Adrenal gland (tissue), 12 donors: ENCODE results near the gene GOT1. TPM values are rescaled to one million over a fixed set of nuclear protein-coding genes. Genes with fewer than 3 reads are reported as not detected.

Experiments used
- DNase-seq, 7 donors: peaks; one replicate each; pipeline ENCODE4 v3.0.0-alpha.2; 2019 to 2020
- H3K27ac ChIP-seq, 5 donors: fragments of 200-600 bp; sonication (generic) in 4 of 5; 1 replicate in 3 of 5; 2 replicates in 2 of 5; pipeline versions ENCODE4 v1.5.1 to v1.8.0; 2016 to 2020; ENCODE audit warnings: mild to moderate bottlenecking in 1 of 5
- H3K27me3 ChIP-seq: fragments of 200-600 bp; 2 replicates; pipeline ENCODE4 v1.8.0; 2021
- H3K36me3 ChIP-seq, 2 donors: fragments of 200-600 bp; replicated peaks in 1 of 2; 1 replicate in 1 of 2; 2 replicates in 1 of 2; pipeline versions ENCODE4 v1.5.1 to v1.8.0; 2018 to 2022
- H3K4me1 ChIP-seq, 2 donors: fragments of 200-600 bp; replicated peaks in 1 of 2; 1 replicate in 1 of 2; 2 replicates in 1 of 2; pipeline versions ENCODE4 v1.5.1 to v1.8.0; 2018 to 2021
- H3K4me3 ChIP-seq, 4 donors: fragments of 200-600 bp; sonication (generic) in 3 of 4; one replicate each; pipeline ENCODE4 v1.5.1; 2016 to 2018
- H3K9me3 ChIP-seq, 3 donors: fragments of 200-600 bp; sonication (generic) in 1 of 3; replicated peaks in 1 of 3; 1 replicate in 2 of 3; 2 replicates in 1 of 3; pipeline versions ENCODE4 v1.5.1 to v1.8.0; 2016 to 2021
- CTCF ChIP-seq, 6 experiments: fragments of 450-650 bp in 4 of 6; fragments of 200-600 bp in 2 of 6; sonication (generic) in 1 of 6; IDR thresholded peaks; 1 replicate in 5 of 6; 2 replicates in 1 of 6; pipeline versions ENCODE4 v1.5.1 to v1.8.0; 2016 to 2021; ENCODE audit warnings: antibody characterized with exemption in 6 of 6, mild to moderate bottlenecking in 2 of 6, moderate library complexity in 1 of 6
- POLR2A ChIP-seq, 2 donors: fragments of 450-650 bp; IDR thresholded peaks; one replicate each; pipeline ENCODE4 v1.6.1; 2017; ENCODE audit warnings: antibody characterized with exemption in 2 of 2, mild to moderate bottlenecking in 2 of 2, moderate library complexity in 1 of 2
- WGBS, 4 donors: extraction: QIAGEN DNeasy Blood & Tissue Kit in 2 of 4; methylation state at CpG; one replicate each; pipeline versions ENCODE4 v1.1.5 to v1.1.7; 2013 to 2017; 5-methylcytosine and 5-hydroxymethylcytosine counted together
- intact Hi-C, 2 donors: fragments of 100-400 bp; cut with DNase I; formaldehyde crosslinking; loops; one replicate each; pipeline versions ENCODE4 v1.14.1 to v1.15.0; 2022 to 2023
- polyA plus RNA-seq, 3 donors: library from polyadenylated mRNA; stranded (reverse); fragments of 200-250 nt in 2 of 3; fragments of 350-450 nt in 1 of 3; fragmentation: Illumina TruSeq in 1 of 3; extraction: RNeasy Lipid Tissue Mini Kit (QIAGEN cat#74804) in 1 of 3; gene quantifications; one replicate each; pipeline ENCODE4 v1.2.3, GENCODE V29; 2013 to 2014
- total RNA-seq, 9 donors: library from RNA; depleted of rRNA in 4 of 9; stranded (reverse); fragments of >200 nt in 4 of 9; fragments of 120-200 nt in 1 of 9; fragmentation: NEBNext Ultra II Directional in 1 of 9; extraction: Animal tissue kit (Norgen Biotek cat#: 25700) in 1 of 9; gene quantifications; one replicate each; pipeline versions ENCODE4 v1.1.0 to v1.2.4, GENCODE V29; 2013 to 2023
- donor health status: healthy with polysubstance abuse.
- donor health status: Bipolar disorder and iron deficiency.
- donor health status: DM: yes; HTN: yes; CAD: no.
- donor health status: DM: no; HTN: no; CAD: no.
- donor health status: DM: no; HTN: no; CAD: no.
- donor health status: DM: yes; HTN: yes; CAD: no.

Gene GOT1
- total and polyA plus RNA-seq, 12 donors = 10.7 to 139 (median 29.8) TPM

- 38 to 60% (median 46%) methylated on average over 1 of the region's 1 CpG for WGBS, 4 donors
- Histone ChIP-seq H3K27ac (no peak overlapping the region), H3K36me3 (no peaks in the 10 kb centered on the region), H3K4me3 (no peak overlapping the region), H3K4me1 (no peaks in the 10 kb centered on the region), H3K27me3 (no peaks in the 10 kb centered on the region), H3K9me3 (no peaks in the 10 kb centered on the region)
- DNase-seq = no peak
- intact Hi-C loops = no loop called here
- TF ChIP-seq POLR2A (IDR thresholded peaks at IDR 0.05) (no peak), CTCF (IDR thresholded peaks at IDR 0.05) (no peak)
Measured at GRCh38 chr10:99353182-99353581, 77.2 kb downstream of the GOT1 start.

GRCh38 chr10:99347672-99348071 is 82.8 kb downstream of the GOT1 start:
- no peaks in the 10 kb centered on the region for H3K9me3 ChIP-seq
- H3K36me3 ChIP-seq = no peaks in the 10 kb centered on the region
- H3K4me3 ChIP-seq = no peak overlapping the region
- no peaks in the 10 kb centered on the region for H3K4me1 ChIP-seq
- TF ChIP-seq CTCF (IDR thresholded peaks at IDR 0.05) (no peak), POLR2A (IDR thresholded peaks at IDR 0.05) (no peak)
- no peak overlapping the region for H3K27ac ChIP-seq
- no peak for DNase-seq
- intact Hi-C loops = no loop called here
- peaks cover 3% of the 10 kb centered on the region for H3K27me3 ChIP-seq
- WGBS, 4 donors = 79 to 93% (median 82%) methylated on average over 5 of the region's 5 CpGs

Other genes with a start within 250 kb of the GOT1 start
- under 1 TPM in 1 of 9 donors, not detected in 8; under 0.01 TPM for gene HPSE2, start 194.8 kb downstream of the GOT1 start, total RNA-seq
- under 1 TPM in 2 of 3 donors, not detected in 1; 0.10 to 0.16 TPM for gene HPSE2, start 194.8 kb downstream of the GOT1 start, polyA plus RNA-seq
- gene CNNM1, start 101.3 kb downstream of the GOT1 start, total RNA-seq = 1 to 10 TPM in 4 of 9 donors, under 1 TPM in 4, not detected in 1; 0.07 to 1.6 (median 0.72) TPM
- 1 to 10 TPM in 2 of 3 donors, under 1 TPM in 1; 0.71 to 2.0 (median 1.8) TPM for gene CNNM1, start 101.3 kb downstream of the GOT1 start, polyA plus RNA-seq
- gene NKX2-3, start 102.3 kb upstream of the GOT1 start, total RNA-seq = not detected
- gene NKX2-3, start 102.3 kb upstream of the GOT1 start, polyA plus RNA-seq = under 1 TPM in 1 of 3 donors, not detected in 2; 0.03 TPM
- gene SLC25A28, start 189.8 kb upstream of the GOT1 start, total RNA-seq = 10 to 100 TPM in 8 of 9 donors, 1 to 10 TPM in 1; 9.6 to 91.8 (median 49.1) TPM
- gene SLC25A28, start 189.8 kb upstream of the GOT1 start, polyA plus RNA-seq = 100 to 1,000 TPM; 131 to 299 (median 267) TPM
- 10 to 100 TPM in 6 of 9 donors, 1 to 10 TPM in 3; 5.6 to 38.7 (median 11.0) TPM for gene ENTPD7, start 228.9 kb upstream of the GOT1 start, total RNA-seq
- gene ENTPD7, start 228.9 kb upstream of the GOT1 start, polyA plus RNA-seq = 10 to 100 TPM in 1 of 3 donors, 1 to 10 TPM in 2; 1.2 to 16.7 (median 1.4) TPM